Osteoblast (primary cell): ENCODE data around the gene DLG3. TPM values are rescaled to one million over a fixed set of nuclear protein-coding genes. Genes with fewer than 3 reads are reported as not detected.

Source experiments
- DNase-seq: peaks from one replicate; pipeline ENCODE4 v3.0.0; 2011; ENCODE audit warnings: low spot score, mixed read lengths; ENCODE audit not compliant: insufficient read length; ENCODE audit errors: missing footprints
- H2AFZ ChIP-seq: 2 replicates; pipeline ENCODE4 v1.6.0; 2011; ENCODE audit warnings: mild to moderate bottlenecking, low read length
- H3K27ac ChIP-seq: 2 replicates; pipeline ENCODE4 v1.5.1; 2011; ENCODE audit warnings: mild to moderate bottlenecking, low read depth, low read length, moderate library complexity
- H3K27me3 ChIP-seq: 2 replicates; pipeline ENCODE4 v1.6.0; 2012; ENCODE audit warnings: mild to moderate bottlenecking, control low read depth, inconsistent platforms, low read length, moderate library complexity; ENCODE audit not compliant: insufficient read depth
- H3K36me3 ChIP-seq: 2 replicates; pipeline ENCODE4 v1.5.1; 2011; ENCODE audit warnings: mild to moderate bottlenecking, low read length, control low read depth, moderate library complexity; ENCODE audit not compliant: insufficient read depth
- H3K4me1 ChIP-seq: 2 replicates; pipeline ENCODE4 v1.5.1; 2011; ENCODE audit warnings: mild to moderate bottlenecking, low read length, control low read depth, moderate library complexity; ENCODE audit not compliant: insufficient read depth
- H3K4me2 ChIP-seq: 2 replicates; pipeline ENCODE4 v1.6.0; 2011; ENCODE audit warnings: mild to moderate bottlenecking, low read length; ENCODE audit not compliant: insufficient read depth
- H3K4me3 ChIP-seq: fragments of 200-600 bp; sonication (generic); 3 replicates; pipeline ENCODE4 v1.5.1; 2012; ENCODE audit warnings: mild to moderate bottlenecking, low read length, inconsistent platforms; ENCODE audit not compliant: insufficient read depth
- H3K79me2 ChIP-seq: 2 replicates; pipeline ENCODE4 v1.6.0; 2012; ENCODE audit warnings: mild to moderate bottlenecking, low read length, control low read depth, inconsistent platforms; ENCODE audit not compliant: insufficient read depth
- H3K9me3 ChIP-seq: 2 replicates; pipeline ENCODE4 v1.5.1; 2011; ENCODE audit warnings: low read depth, low read length, control low read depth
- H4K20me1 ChIP-seq: 2 replicates; pipeline ENCODE4 v1.6.0; 2012; ENCODE audit warnings: mild to moderate bottlenecking, low read length, control low read depth; ENCODE audit not compliant: insufficient read depth
- total RNA-seq: library from RNA; depleted of rRNA; stranded (reverse); fragments of >200 nt; gene quantifications from 2 replicates; pipeline ENCODE4 v1.2.3, GENCODE V29; 2012
- TF ChIP-seq, protein P1 (sequence below): IDR thresholded peaks from 2 replicates; pipeline ENCODE4 v1.5.1; 2011; ENCODE audit warnings: mild to moderate bottlenecking, low read depth, low read length, moderate library complexity; ENCODE audit errors: extremely low read depth

The DLG3 gene
- total RNA-seq, 1 donor = 8.0 TPM

DNA sequence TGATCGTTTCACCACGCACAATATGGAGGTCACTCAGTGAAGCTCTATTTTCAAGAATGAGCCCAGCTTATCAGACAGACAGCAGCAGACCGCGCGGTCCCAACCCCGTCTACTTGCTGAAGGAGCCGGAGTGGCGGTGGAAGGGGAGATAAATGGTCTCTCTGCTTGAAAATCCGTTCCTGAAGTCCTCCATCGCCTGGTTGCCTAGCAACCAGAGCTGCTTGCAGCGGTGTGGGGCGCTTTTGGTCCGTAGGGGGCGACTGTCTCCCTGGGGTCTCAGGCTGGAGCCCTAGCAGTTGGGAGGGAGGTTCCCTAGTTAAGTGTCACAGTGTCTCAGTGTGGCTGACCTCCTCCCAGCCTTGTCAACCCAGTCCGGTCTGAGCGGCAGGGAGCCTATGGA, 8.3 kb upstream of the DLG3 start:
- H3K4me1 ChIP-seq = peaks cover 15% of the 10 kb centered on the region
- no peak overlapping the region for H3K27ac ChIP-seq
- no peak overlapping the region for H3K4me3 ChIP-seq
- H3K36me3 ChIP-seq = no peaks in the 10 kb centered on the region
- H2AFZ ChIP-seq = no peak overlapping the region
- no peak overlapping the region for H3K4me2 ChIP-seq
- H3K79me2 ChIP-seq = no peaks in the 10 kb centered on the region
- H3K9me3 ChIP-seq = no peaks in the 10 kb centered on the region
- TF ChIP-seq, protein P1, sequence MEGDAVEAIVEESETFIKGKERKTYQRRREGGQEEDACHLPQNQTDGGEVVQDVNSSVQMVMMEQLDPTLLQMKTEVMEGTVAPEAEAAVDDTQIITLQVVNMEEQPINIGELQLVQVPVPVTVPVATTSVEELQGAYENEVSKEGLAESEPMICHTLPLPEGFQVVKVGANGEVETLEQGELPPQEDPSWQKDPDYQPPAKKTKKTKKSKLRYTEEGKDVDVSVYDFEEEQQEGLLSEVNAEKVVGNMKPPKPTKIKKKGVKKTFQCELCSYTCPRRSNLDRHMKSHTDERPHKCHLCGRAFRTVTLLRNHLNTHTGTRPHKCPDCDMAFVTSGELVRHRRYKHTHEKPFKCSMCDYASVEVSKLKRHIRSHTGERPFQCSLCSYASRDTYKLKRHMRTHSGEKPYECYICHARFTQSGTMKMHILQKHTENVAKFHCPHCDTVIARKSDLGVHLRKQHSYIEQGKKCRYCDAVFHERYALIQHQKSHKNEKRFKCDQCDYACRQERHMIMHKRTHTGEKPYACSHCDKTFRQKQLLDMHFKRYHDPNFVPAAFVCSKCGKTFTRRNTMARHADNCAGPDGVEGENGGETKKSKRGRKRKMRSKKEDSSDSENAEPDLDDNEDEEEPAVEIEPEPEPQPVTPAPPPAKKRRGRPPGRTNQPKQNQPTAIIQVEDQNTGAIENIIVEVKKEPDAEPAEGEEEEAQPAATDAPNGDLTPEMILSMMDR = no peak
- DNase-seq = no peak
- peaks cover 5% of the 10 kb centered on the region for H3K27me3 ChIP-seq
- H4K20me1 ChIP-seq = no peaks in the 10 kb centered on the region

DNA sequence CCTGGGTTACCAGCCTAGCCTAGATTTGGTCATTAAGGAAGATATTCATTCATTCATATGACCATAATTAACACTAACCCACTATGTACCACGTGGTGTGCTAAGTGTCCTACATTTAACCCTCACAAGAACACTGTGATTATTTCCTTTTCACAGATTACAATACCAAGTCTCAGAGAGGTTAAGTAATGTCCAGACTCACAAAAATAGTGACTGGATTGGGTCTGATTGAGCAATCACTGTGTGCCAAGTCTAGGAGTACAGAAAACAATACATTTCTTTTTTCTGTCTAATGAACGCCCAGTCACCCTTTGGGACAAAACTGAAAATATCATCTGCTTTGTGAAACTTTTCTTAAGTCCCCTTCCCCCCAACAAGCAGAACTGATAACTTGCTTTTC, 7.6 kb upstream of the DLG3 start:
- TF ChIP-seq, protein P1 = no peak
- no peak for DNase-seq

DNA sequence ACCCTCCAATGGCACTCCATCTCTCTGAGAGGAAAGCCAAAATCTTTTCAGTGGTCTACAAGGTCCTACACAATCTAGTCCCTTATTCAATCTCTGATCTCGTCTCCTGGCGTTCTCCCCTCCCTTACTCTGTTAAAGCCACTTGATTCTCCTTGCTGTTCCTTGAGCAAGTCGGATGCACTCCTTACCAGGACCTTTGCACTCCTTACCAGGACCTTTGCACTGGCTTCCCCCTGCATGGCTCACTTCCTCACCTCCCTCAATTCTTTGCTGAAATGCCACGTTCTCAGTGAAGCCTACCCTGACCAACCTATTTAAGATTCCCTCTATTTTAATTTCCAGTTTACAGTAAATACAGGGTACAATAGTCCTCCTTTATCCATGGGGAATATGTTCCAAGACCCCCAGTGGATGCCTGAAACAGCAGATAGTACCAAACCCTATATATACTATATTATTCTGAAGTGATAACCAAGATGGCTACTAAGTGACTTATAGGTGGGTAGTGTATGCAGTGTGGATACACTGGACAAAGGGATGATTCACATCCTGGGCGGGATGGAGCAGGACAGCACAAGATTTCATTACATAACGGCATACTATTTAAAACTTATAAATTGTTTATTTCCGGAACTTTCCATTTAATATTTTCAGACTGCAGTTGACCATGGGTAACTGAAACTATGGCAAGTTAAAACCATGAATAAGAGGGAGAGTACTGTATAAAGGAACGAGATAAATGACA, 6.5 kb upstream of the DLG3 start:
- no peak for DNase-seq
- H3K9me3 ChIP-seq = no peaks in the 10 kb centered on the region
- no peak overlapping the region for H3K4me3 ChIP-seq
- TF ChIP-seq, protein P1 = no peak
- no peaks in the 10 kb centered on the region for H3K79me2 ChIP-seq
- no peak overlapping the region for H2AFZ ChIP-seq
- H3K27me3 ChIP-seq = peaks cover 14% of the 10 kb centered on the region
- H3K27ac ChIP-seq = no peak overlapping the region
- H3K36me3 ChIP-seq = no peaks in the 10 kb centered on the region
- no peaks in the 10 kb centered on the region for H4K20me1 ChIP-seq
- H3K4me1 ChIP-seq = peaks cover 15% of the 10 kb centered on the region
- H3K4me2 ChIP-seq = no peak overlapping the region

More for the DNA sequence above, 7.6 kb upstream of the DLG3 start:
- Histone ChIP-seq H3K4me3 (no peak overlapping the region), H3K27me3 (peaks cover 5% of the 10 kb centered on the region), H2AFZ (no peak overlapping the region), H3K36me3 (no peaks in the 10 kb centered on the region), H4K20me1 (no peaks in the 10 kb centered on the region), H3K4me1 (peaks cover 15% of the 10 kb centered on the region), H3K4me2 (no peak overlapping the region), H3K79me2 (no peaks in the 10 kb centered on the region), H3K9me3 (no peaks in the 10 kb centered on the region), H3K27ac (no peak overlapping the region)

DNA sequence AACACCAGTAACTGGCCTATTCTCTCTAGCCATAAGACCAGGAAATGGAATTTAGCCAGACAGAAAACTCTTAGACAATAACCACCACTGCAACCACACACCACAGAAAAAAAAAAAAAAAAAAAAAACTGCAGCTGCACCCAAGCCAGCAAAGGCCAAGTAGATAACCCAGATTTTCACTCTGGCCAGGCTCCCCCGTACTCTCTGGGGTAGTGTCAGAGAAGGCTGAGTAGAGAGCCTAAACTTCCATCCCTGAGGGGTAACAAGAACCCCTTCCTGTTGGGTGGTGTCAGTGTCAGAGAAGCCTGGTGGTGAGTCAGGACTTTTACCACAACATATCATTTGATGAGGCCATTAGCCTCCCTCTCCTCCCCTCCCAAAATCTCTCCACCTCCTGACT, 5.6 kb upstream of the DLG3 start:
- TF ChIP-seq, protein P1 = no peak
- no peaks in the 10 kb centered on the region for H3K36me3 ChIP-seq
- no peak overlapping the region for H3K27ac ChIP-seq
- H3K4me2 ChIP-seq = no peak overlapping the region
- H2AFZ ChIP-seq = no peak overlapping the region
- H3K4me3 ChIP-seq = no peak overlapping the region
- peak; percentile 82 for DNase-seq
- no peaks in the 10 kb centered on the region for H3K79me2 ChIP-seq
- H3K9me3 ChIP-seq = no peaks in the 10 kb centered on the region
- peaks cover 21% of the 10 kb centered on the region for H3K27me3 ChIP-seq
- no peaks in the 10 kb centered on the region for H4K20me1 ChIP-seq
- peaks cover 13% of the 10 kb centered on the region for H3K4me1 ChIP-seq
